22Rv1 (cell line): Measurements from ENCODE around the gene KCNK2.

ENCODE experiments used
- ZFX ChIP-seq: fragments of 450-650 bp; IDR thresholded peaks from 2 replicates; pipeline ENCODE4 v1.6.1; 2017; ENCODE audit warnings: antibody characterized with exemption, borderline replicate concordance
- TF ChIP-seq, protein P1 (sequence below): fragments of 450-650 bp; IDR thresholded peaks from 2 replicates; pipeline ENCODE4 v1.5.1; 2017; ENCODE audit warnings: mild to moderate bottlenecking

DNA sequence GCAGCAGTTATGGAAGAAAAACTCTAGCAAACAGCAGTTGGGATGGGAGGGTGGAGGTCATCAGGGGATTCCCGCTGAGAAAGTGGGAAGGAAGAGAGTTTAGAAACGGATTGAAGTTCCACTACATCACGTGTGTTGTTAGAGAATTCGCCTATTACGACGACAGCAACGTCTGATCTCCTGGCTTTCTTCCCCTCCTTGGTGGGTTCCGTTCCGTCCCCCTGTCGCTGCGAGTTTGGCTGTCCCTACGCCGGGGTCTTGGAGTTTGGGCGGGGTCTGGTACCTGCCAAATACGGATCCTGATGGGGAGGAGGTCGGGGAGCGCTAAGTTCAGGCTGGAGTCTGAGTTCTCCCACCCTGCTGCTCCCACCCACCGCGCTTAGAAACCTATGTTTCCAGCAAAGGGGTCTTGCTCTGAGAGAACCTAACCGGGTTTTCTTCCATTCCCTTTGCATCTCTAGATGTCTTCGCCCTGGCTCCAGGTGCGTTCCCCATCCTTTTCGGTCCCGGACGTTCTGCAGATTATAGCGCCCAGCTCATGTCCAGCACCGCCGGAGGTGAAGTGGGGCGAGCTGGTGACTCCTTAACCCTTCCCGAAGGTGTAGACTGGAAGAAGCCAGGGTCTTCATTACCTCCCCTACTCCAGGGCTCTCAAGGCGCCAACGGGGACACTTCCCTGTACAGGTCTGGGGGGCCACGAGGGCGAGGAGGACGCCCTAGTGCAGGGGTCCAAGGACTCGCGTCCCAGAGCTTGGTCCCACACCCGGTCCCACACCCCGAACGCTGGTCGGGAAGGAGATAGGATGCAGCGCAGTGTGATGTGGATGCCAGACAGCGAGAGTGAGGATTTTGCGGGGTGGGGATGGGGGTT lies 641 bp upstream of the KCNK2 start:
- TF ChIP-seq, protein P1, sequence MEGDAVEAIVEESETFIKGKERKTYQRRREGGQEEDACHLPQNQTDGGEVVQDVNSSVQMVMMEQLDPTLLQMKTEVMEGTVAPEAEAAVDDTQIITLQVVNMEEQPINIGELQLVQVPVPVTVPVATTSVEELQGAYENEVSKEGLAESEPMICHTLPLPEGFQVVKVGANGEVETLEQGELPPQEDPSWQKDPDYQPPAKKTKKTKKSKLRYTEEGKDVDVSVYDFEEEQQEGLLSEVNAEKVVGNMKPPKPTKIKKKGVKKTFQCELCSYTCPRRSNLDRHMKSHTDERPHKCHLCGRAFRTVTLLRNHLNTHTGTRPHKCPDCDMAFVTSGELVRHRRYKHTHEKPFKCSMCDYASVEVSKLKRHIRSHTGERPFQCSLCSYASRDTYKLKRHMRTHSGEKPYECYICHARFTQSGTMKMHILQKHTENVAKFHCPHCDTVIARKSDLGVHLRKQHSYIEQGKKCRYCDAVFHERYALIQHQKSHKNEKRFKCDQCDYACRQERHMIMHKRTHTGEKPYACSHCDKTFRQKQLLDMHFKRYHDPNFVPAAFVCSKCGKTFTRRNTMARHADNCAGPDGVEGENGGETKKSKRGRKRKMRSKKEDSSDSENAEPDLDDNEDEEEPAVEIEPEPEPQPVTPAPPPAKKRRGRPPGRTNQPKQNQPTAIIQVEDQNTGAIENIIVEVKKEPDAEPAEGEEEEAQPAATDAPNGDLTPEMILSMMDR, result no peak
- TF ChIP-seq ZFX, result no peak
